HG02623 (cell line): ENCODE data around the gene UNC5A.

Source experiments
- ATAC-seq: cut with Tn5 transposase; IDR thresholded peaks from one replicate; pipeline ENCODE4 v1.9.1; 2021; ENCODE audit warnings: moderate library complexity; ENCODE audit not compliant: unreplicated experiment

Gene UNC5A

GRCh38 chr5:176810081-176810597 lies at the start of gene UNC5A:
TSS of gene UNC5A (plus strand) at chr5:176810559. CDS start at chr5:176810751, 192 bp downstream.
- ATAC-seq: no peak

- ATAC-seq: no peak
These were observed 48.6 kb upstream of the UNC5A start for GRCh38 chr5:176761755-176762154.

- ATAC-seq: no peak
These were observed 47.9 kb upstream of the UNC5A start for GRCh38 chr5:176762489-176762888.

GRCh38 chr5:176765687-176766086 lies 44.7 kb upstream of the UNC5A start:
- ATAC-seq: no peak

- ATAC-seq: no peak
These were observed 42.0 kb upstream of the UNC5A start for GRCh38 chr5:176768174-176768970.

GRCh38 chr5:176769911-176770310 lies 40.4 kb upstream of the UNC5A start:
- ATAC-seq: no peak

GRCh38 chr5:176770431-176770830 lies 39.9 kb upstream of the UNC5A start:
- no peak for ATAC-seq

- ATAC-seq: no peak
These were observed 39.1 kb upstream of the UNC5A start for GRCh38 chr5:176771102-176771845.

GRCh38 chr5:176772271-176773210 lies 37.8 kb upstream of the UNC5A start:
- no peak for ATAC-seq

- no peak for ATAC-seq
These were observed 36.8 kb upstream of the UNC5A start for GRCh38 chr5:176773408-176774035.

GRCh38 chr5:176774216-176775171 lies 35.9 kb upstream of the UNC5A start:
- ATAC-seq: no peak

- no peak for ATAC-seq
These were observed 35.0 kb upstream of the UNC5A start for GRCh38 chr5:176775409-176775808.

GRCh38 chr5:176776141-176776865 lies 34.1 kb upstream of the UNC5A start:
- ATAC-seq: no peak

- no peak for ATAC-seq
These were observed 33.4 kb upstream of the UNC5A start for GRCh38 chr5:176776916-176777315.

- ATAC-seq: no peak
These were observed 31.4 kb upstream of the UNC5A start for GRCh38 chr5:176778921-176779465.

GRCh38 chr5:176779537-176779936 lies 30.8 kb upstream of the UNC5A start:
- no peak for ATAC-seq

GRCh38 chr5:176780176-176781053 lies 29.9 kb upstream of the UNC5A start:
- ATAC-seq: no peak

GRCh38 chr5:176781054-176781375 lies 29.3 kb upstream of the UNC5A start:
- ATAC-seq: no peak
